Breast epithelium (tissue), 3 donors: ENCODE measurements around the gene TRPM2.

Source experiments
- POLR2A ChIP-seq: fragments of 450-650 bp; IDR thresholded peaks from one replicate; pipeline ENCODE4 v1.6.1; 2016; ENCODE audit warnings: antibody characterized with exemption, mild to moderate bottlenecking, moderate library complexity
- POLR2AphosphoS5 ChIP-seq, 3 donors: sonication (generic); formaldehyde crosslinking; IDR thresholded peaks; one replicate each; pipeline ENCODE4 v1.6.1; 2017; ENCODE audit warnings: antibody characterized with exemption in 3 of 3
- TF ChIP-seq, protein P1 (sequence below), 3 donors: fragments of 450-650 bp; IDR thresholded peaks; one replicate each; pipeline ENCODE4 v1.5.1; 2016 to 2017; ENCODE audit warnings: antibody characterized with exemption in 3 of 3, mild to moderate bottlenecking in 3 of 3, moderate library complexity in 3 of 3

DNA sequence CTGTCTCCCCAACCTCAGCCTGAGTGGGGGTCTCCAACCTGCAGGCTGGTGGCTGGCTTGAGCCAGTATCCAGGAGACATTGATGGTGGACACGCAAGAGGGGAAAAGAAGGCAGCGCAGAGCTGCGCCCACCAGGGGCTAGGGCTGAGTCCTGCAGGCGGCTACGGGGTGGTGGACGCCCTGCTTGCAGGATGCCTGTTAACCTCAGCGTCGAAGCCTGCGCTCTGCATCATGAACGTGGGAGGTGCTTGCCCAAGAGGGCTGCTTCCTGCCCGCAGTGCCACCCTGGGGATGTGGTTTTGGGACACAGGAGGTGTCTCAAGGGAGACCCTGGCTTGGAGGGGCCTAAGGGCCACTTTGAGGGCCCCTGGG is 25.8 kb upstream of the TRPM2 start:
- TF ChIP-seq, protein P1, sequence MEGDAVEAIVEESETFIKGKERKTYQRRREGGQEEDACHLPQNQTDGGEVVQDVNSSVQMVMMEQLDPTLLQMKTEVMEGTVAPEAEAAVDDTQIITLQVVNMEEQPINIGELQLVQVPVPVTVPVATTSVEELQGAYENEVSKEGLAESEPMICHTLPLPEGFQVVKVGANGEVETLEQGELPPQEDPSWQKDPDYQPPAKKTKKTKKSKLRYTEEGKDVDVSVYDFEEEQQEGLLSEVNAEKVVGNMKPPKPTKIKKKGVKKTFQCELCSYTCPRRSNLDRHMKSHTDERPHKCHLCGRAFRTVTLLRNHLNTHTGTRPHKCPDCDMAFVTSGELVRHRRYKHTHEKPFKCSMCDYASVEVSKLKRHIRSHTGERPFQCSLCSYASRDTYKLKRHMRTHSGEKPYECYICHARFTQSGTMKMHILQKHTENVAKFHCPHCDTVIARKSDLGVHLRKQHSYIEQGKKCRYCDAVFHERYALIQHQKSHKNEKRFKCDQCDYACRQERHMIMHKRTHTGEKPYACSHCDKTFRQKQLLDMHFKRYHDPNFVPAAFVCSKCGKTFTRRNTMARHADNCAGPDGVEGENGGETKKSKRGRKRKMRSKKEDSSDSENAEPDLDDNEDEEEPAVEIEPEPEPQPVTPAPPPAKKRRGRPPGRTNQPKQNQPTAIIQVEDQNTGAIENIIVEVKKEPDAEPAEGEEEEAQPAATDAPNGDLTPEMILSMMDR (IDR thresholded peaks at IDR 0.05) = no peak
- TF ChIP-seq POLR2A (no peak), POLR2AphosphoS5 (IDR thresholded peaks at IDR 0.05) (no peak)
